Epithelial cell of esophagus (primary cell): ENCODE results near the gene CYB5D1.

Experiments used
- DNase-seq: peaks from one replicate; pipeline ENCODE4 v3.0.0; 2010; ENCODE audit warnings: low read depth
- H3K4me3 ChIP-seq: 2 replicates; pipeline ENCODE4 v1.5.1; 2011; ENCODE audit warnings: mild to moderate bottlenecking, low read length, control low read depth
- CTCF ChIP-seq: IDR thresholded peaks from 2 replicates; pipeline ENCODE4 v1.5.1; 2011; ENCODE audit warnings: low read depth, mild to moderate bottlenecking, low read length, control low read depth, inconsistent platforms; ENCODE audit not compliant: insufficient read depth; ENCODE audit errors: missing control alignments

Gene CYB5D1

GRCh38 chr17:7846063-7846735 lies 11.6 kb upstream of the CYB5D1 start:
- no peak for DNase-seq
- H3K4me3 ChIP-seq = no peak overlapping the region
- TF ChIP-seq CTCF = no peak

GRCh38 chr17:7846765-7847661 lies 10.8 kb upstream of the CYB5D1 start:
- DNase-seq = no peak
- H3K4me3 ChIP-seq = no peak overlapping the region
- TF ChIP-seq CTCF = no peak

GRCh38 chr17:7848131-7848579 lies 9.6 kb upstream of the CYB5D1 start:
- H3K4me3 ChIP-seq = no peak overlapping the region
- TF ChIP-seq CTCF = no peak
- DNase-seq = no peak

GRCh38 chr17:7848739-7849129 lies 9.1 kb upstream of the CYB5D1 start:
- no peak overlapping the region for H3K4me3 ChIP-seq
- TF ChIP-seq CTCF = no peak
- DNase-seq = no peak

- H3K4me3 ChIP-seq = no peak overlapping the region
- no peak for TF ChIP-seq CTCF
- DNase-seq = no peak
Measured at GRCh38 chr17:7849130-7849750, 8.6 kb upstream of the CYB5D1 start.

GRCh38 chr17:7849751-7850504 lies 7.9 kb upstream of the CYB5D1 start:
- TF ChIP-seq CTCF = no peak
- DNase-seq = no peak
- no peak overlapping the region for H3K4me3 ChIP-seq
